OCI-LY7 (cell line): ENCODE measurements around the gene PDE11A. TPM values are rescaled to one million over a fixed set of nuclear protein-coding genes. Genes with fewer than 3 reads are reported as not detected.

ENCODE experiments used
- BruUV-seq: library from RNA; stranded (reverse); fragments of 400-500 nt; replicated peaks from 2 replicates; lab custom pipeline; 2021; lab: Mats Ljungman, UMichigan
- CTCF ChIA-PET: fragments of 300-600 bp; sonication (Branson Sonifier 250); formaldehyde crosslinking; loops from one replicate; lab custom pipeline; 2022; ENCODE audit warnings: antibody characterized with exemption; ENCODE audit not compliant: unreplicated experiment; lab: Charles Lee
- POLR2A ChIA-PET: fragments of 300-600 bp; sonication (Branson Sonifier 250); formaldehyde crosslinking; loops from one replicate; lab custom pipeline; 2022; ENCODE audit warnings: antibody characterized with exemption; lab: Charles Lee
- DNase-seq: peaks from one replicate; pipeline ENCODE4 v3.0.0-alpha.2; 2015; ENCODE audit warnings: low spot score
- H2AFZ ChIP-seq: fragments of 200-600 bp; sonication (generic), shearing (Covaris generic); 2 replicates; pipeline ENCODE4 v1.6.1; 2014; ENCODE audit warnings: mild to moderate bottlenecking, antibody characterized with exemption, low read length, moderate library complexity
- H3K27ac ChIP-seq: fragments of 200-600 bp; sonication (generic); 2 replicates; pipeline ENCODE4 v1.5.1; 2014; ENCODE audit warnings: mixed run types, low read depth, mild to moderate bottlenecking, moderate library complexity, low read length, inconsistent platforms; ENCODE audit not compliant: poor library complexity, severe bottlenecking
- H3K36me3 ChIP-seq: fragments of 200-600 bp; sonication (generic); 2 replicates; pipeline ENCODE4 v1.6.1; 2014; ENCODE audit warnings: mild to moderate bottlenecking, antibody characterized with exemption, low read length, moderate library complexity, mixed read lengths; ENCODE audit not compliant: insufficient read depth
- H3K4me1 ChIP-seq: fragments of 200-600 bp; sonication (generic); 2 replicates; pipeline ENCODE4 v1.5.1; 2014; ENCODE audit warnings: mild to moderate bottlenecking, low read length; ENCODE audit not compliant: insufficient read depth, poor library complexity, severe bottlenecking
- H3K4me2 ChIP-seq: fragments of 200-600 bp; sonication (generic); 2 replicates; pipeline ENCODE4 v1.6.1; 2014; ENCODE audit warnings: mild to moderate bottlenecking, low read length
- H3K4me3 ChIP-seq: fragments of 200-600 bp; sonication (generic); 2 replicates; pipeline ENCODE4 v1.5.1; 2014; ENCODE audit warnings: mild to moderate bottlenecking, low read depth, low read length; ENCODE audit not compliant: poor library complexity, severe bottlenecking
- H3K79me2 ChIP-seq: fragments of 200-600 bp; sonication (generic); 2 replicates; pipeline ENCODE4 v1.6.1; 2016; ENCODE audit warnings: low read depth, mild to moderate bottlenecking, low read length, moderate library complexity, mixed read lengths; ENCODE audit not compliant: insufficient read depth
- H3K9me2 ChIP-seq: fragments of 200-600 bp; sonication (generic); 2 replicates; pipeline ENCODE4 v1.6.1; 2016; ENCODE audit warnings: mild to moderate bottlenecking, low read length, mixed read lengths; ENCODE audit not compliant: insufficient read depth
- H3K9me3 ChIP-seq: fragments of 200-600 bp; sonication (generic); 2 replicates; pipeline ENCODE4 v1.6.1; 2014; ENCODE audit warnings: mild to moderate bottlenecking, mixed run types, low read length, mixed read lengths
- H4K20me1 ChIP-seq: fragments of 200-600 bp; sonication (generic); 2 replicates; pipeline ENCODE4 v1.6.1; 2014; ENCODE audit warnings: mild to moderate bottlenecking, antibody characterized with exemption, low read length, moderate library complexity, mixed read lengths; ENCODE audit not compliant: insufficient read depth
- EZH2phosphoT487 ChIP-seq: fragments of 200-600 bp; sonication (generic); IDR thresholded peaks from 2 replicates; pipeline ENCODE4 v1.6.1; 2018; ENCODE audit warnings: low read depth, borderline replicate concordance, mild to moderate bottlenecking, mixed run types, antibody characterized with exemption, low read length, moderate library complexity, mixed read lengths
- intact Hi-C: fragments of 100-400 bp; cut with micrococcal nuclease; formaldehyde crosslinking; loops from one replicate; pipeline ENCODE4 v1.10.0; 2022; ENCODE audit not compliant: unreplicated experiment
- total RNA-seq, 2 experiments: library from RNA; depleted of rRNA in 1 of 2; stranded (reverse); fragments of >200 nt in 1 of 2; shearing (Covaris generic) in 1 of 2; gene quantifications; 2 replicates each; pipeline ENCODE4 v1.2.3, GENCODE V29; 2014 to 2022
- TF ChIP-seq, protein P1 (sequence below): fragments of 200-600 bp; sonication (generic); conservative IDR thresholded peaks from 2 replicates; pipeline ENCODE4 v1.5.1; 2014; ENCODE audit warnings: mild to moderate bottlenecking, antibody characterized with exemption, low read length, moderate library complexity, mixed read lengths

PDE11A gene
- total RNA-seq, 2 experiments from 2014 or later = 0.03 TPM; not detected in 1

GRCh38 chr2:177712462-177712861 is 360.1 kb downstream of the PDE11A start:
- Histone ChIP-seq H4K20me1 (no peaks in the 10 kb centered on the region), H3K27ac (no peak overlapping the region), H3K36me3 (no peaks in the 10 kb centered on the region), H3K4me2 (no peak overlapping the region), H3K9me3 (no peaks in the 10 kb centered on the region), H3K4me1 (no peaks in the 10 kb centered on the region), H3K9me2 (no peaks in the 10 kb centered on the region), H2AFZ (no peak overlapping the region), H3K79me2 (no peaks in the 10 kb centered on the region), H3K4me3 (no peak overlapping the region)
- TF ChIP-seq, protein P1, sequence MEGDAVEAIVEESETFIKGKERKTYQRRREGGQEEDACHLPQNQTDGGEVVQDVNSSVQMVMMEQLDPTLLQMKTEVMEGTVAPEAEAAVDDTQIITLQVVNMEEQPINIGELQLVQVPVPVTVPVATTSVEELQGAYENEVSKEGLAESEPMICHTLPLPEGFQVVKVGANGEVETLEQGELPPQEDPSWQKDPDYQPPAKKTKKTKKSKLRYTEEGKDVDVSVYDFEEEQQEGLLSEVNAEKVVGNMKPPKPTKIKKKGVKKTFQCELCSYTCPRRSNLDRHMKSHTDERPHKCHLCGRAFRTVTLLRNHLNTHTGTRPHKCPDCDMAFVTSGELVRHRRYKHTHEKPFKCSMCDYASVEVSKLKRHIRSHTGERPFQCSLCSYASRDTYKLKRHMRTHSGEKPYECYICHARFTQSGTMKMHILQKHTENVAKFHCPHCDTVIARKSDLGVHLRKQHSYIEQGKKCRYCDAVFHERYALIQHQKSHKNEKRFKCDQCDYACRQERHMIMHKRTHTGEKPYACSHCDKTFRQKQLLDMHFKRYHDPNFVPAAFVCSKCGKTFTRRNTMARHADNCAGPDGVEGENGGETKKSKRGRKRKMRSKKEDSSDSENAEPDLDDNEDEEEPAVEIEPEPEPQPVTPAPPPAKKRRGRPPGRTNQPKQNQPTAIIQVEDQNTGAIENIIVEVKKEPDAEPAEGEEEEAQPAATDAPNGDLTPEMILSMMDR = no peak
- no peak for TF ChIP-seq EZH2phosphoT487
- intact Hi-C loops = no loop called here
- ChIA-PET POLR2A (interaction anchor here (0.6 kb wide), 1 partner anchor 230 kb away, joined by 4 read pairs; no protein-coding TSS in a partner anchor), CTCF (no interaction called here)
- no peak for DNase-seq
- no TSS peak for BruUV-seq

GRCh38 chr2:177711483-177712265 is 360.9 kb downstream of the PDE11A start:
- intact Hi-C loops = no loop called here
- H2AFZ ChIP-seq = no peak overlapping the region
- no peaks in the 10 kb centered on the region for H3K9me3 ChIP-seq
- no peak for DNase-seq
- BruUV-seq = no TSS peak
- H3K4me3 ChIP-seq = no peak overlapping the region
- H3K4me2 ChIP-seq = no peak overlapping the region
- no peak for TF ChIP-seq EZH2phosphoT487
- TF ChIP-seq, protein P1 = no peak
- no peaks in the 10 kb centered on the region for H3K79me2 ChIP-seq
- ChIA-PET CTCF (no interaction called here), POLR2A (no interaction called here)
- H3K27ac ChIP-seq = no peak overlapping the region
- H3K4me1 ChIP-seq = no peaks in the 10 kb centered on the region
- H3K9me2 ChIP-seq = no peaks in the 10 kb centered on the region
- no peaks in the 10 kb centered on the region for H3K36me3 ChIP-seq
- no peaks in the 10 kb centered on the region for H4K20me1 ChIP-seq

DNA sequence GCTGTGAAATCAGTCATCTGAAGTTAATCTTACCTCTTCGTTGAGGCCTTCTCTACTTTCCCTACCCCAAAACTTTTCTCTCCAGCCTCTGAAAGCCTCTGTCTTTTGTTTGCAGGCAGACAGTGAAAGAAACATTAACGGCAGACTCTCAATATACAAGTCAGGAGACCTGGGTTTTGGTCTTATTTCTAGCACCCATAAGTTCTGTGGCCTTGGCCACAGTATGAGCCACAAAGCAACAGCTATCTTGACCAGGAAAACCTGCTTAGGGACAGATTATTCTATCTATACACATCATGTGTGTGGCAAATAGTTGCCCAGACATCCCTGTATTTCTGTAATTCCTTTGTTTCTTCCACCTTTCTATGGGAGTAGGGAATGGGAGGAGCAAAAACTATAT is 361.7 kb downstream of the PDE11A start:
- Histone ChIP-seq H3K27ac (no peak overlapping the region), H3K36me3 (no peaks in the 10 kb centered on the region), H3K79me2 (no peaks in the 10 kb centered on the region), H3K4me2 (no peak overlapping the region), H3K4me3 (no peak overlapping the region), H2AFZ (no peak overlapping the region), H3K9me2 (no peaks in the 10 kb centered on the region), H4K20me1 (no peaks in the 10 kb centered on the region), H3K9me3 (no peaks in the 10 kb centered on the region), H3K4me1 (no peaks in the 10 kb centered on the region)
- no peak for TF ChIP-seq EZH2phosphoT487
- TF ChIP-seq, protein P1 = no peak
- BruUV-seq = no TSS peak
- no peak for DNase-seq
- POLR2A ChIA-PET = no interaction called here
- CTCF ChIA-PET = no interaction called here
- intact Hi-C loops = no loop called here
